SK-MEL-5 (cell line): ENCODE results near the gene RPP40. TPM values are rescaled to one million over a fixed set of nuclear protein-coding genes. Genes with fewer than 3 reads are reported as not detected.
"Not testable (repeated sequence)": the region's sequence is repeated elsewhere in the genome, so short reads cannot be mapped to it uniquely, and the experiment has no call there.

Experiments used
- DNase-seq: peaks from one replicate; pipeline ENCODE4 v3.0.0-alpha.2; 2016; ENCODE audit warnings: low read depth, low spot score
- in situ Hi-C: cut with HindIII; loops from 2 replicates; pipeline ENCODE4 v1.10.0; 2016; ENCODE audit warnings: low sequenced_read_pairs, high pct_unique_total_duplicates, low pct_unique_long_range_greater_than_20kb
- polyA plus RNA-seq, 2 experiments: library from polyadenylated mRNA; depleted of rRNA; stranded (reverse); fragments of >200 nt; gene quantifications; 2 replicates each; pipeline ENCODE4 v1.2.3, GENCODE V29; 2015
- total RNA-seq: library from RNA; depleted of rRNA; stranded (reverse); fragments of >200 nt; shearing (Covaris generic); gene quantifications from 2 replicates; pipeline ENCODE4 v1.2.3, GENCODE V29; 2014; rRNA removed

RPP40 gene
- total RNA-seq: 40.6 and 43.1 TPM in 2 replicates
- polyA plus RNA-seq (2015; cell fraction: cytosol; rRNA removed): 18.3 and 23.0 TPM in 2 replicates
- 10.5 and 15.6 TPM in 2 replicates for polyA plus RNA-seq (2015; cell fraction: nucleus; rRNA removed)

- peak; percentile 99 for DNase-seq
- in situ Hi-C loops: no loop called here
Observed at GRCh38 chr6:5003604-5004372, at the start of gene RPP40. Gene RPP40, minus strand, starts transcription at chr6:5004037. Its CDS starts 35 bp downstream, at chr6:5004002.

GRCh38 chr6:5053038-5053437 lies 49.2 kb upstream of the RPP40 start:
- no peak for DNase-seq
- in situ Hi-C loops: no loop called here

GRCh38 chr6:5051394-5051793 lies 47.6 kb upstream of the RPP40 start:
- no peak for DNase-seq
- in situ Hi-C loops: no loop called here

- in situ Hi-C loops: no loop called here
- DNase-seq: no peak
Observed at GRCh38 chr6:5050009-5050408, 46.2 kb upstream of the RPP40 start.

GRCh38 chr6:5046430-5046829 lies 42.6 kb upstream of the RPP40 start:
- in situ Hi-C loops: no loop called here
- no peak for DNase-seq

- no peak for DNase-seq
- in situ Hi-C loops: no loop called here
Observed at GRCh38 chr6:5045416-5045815, 41.6 kb upstream of the RPP40 start.

- DNase-seq: no peak
- in situ Hi-C loops: no loop called here
Observed at GRCh38 chr6:5044866-5045265, 41.0 kb upstream of the RPP40 start.

- DNase-seq: no peak
- in situ Hi-C loops: no loop called here
Observed at GRCh38 chr6:5042436-5042835, 38.6 kb upstream of the RPP40 start.

- in situ Hi-C loops: no loop called here
- DNase-seq: no peak
Observed at GRCh38 chr6:5041955-5042354, 38.1 kb upstream of the RPP40 start.

- peak; percentile 80 for DNase-seq
- in situ Hi-C loops: no loop called here
Observed at GRCh38 chr6:5036269-5036668, 32.4 kb upstream of the RPP40 start.

GRCh38 chr6:5034736-5035135 lies 30.9 kb upstream of the RPP40 start:
- in situ Hi-C loops: no loop called here
- DNase-seq: no peak

- in situ Hi-C loops: no loop called here
Observed at GRCh38 chr6:5034328-5034727, 30.5 kb upstream of the RPP40 start.

GRCh38 chr6:5033214-5033904 lies 29.5 kb upstream of the RPP40 start:
- in situ Hi-C loops, DNase-seq: not testable (repeated sequence)

More at GRCh38 chr6:5034328-5034727, 30.5 kb upstream of the RPP40 start:
- DNase-seq: peak; percentile 60

GRCh38 chr6:5032706-5033105 lies 28.9 kb upstream of the RPP40 start:
- DNase-seq, in situ Hi-C loops: not testable (repeated sequence)

GRCh38 chr6:5031150-5031549 lies 27.3 kb upstream of the RPP40 start:
- in situ Hi-C loops: no loop called here
- DNase-seq: no peak

- DNase-seq: peak; percentile 97
- in situ Hi-C loops: no loop called here
Observed at GRCh38 chr6:5030596-5031136, 26.8 kb upstream of the RPP40 start.

GRCh38 chr6:5029609-5030008 lies 25.8 kb upstream of the RPP40 start:
- DNase-seq: no peak
- in situ Hi-C loops: no loop called here

GRCh38 chr6:5028921-5029320 lies 25.1 kb upstream of the RPP40 start:
- DNase-seq: peak; percentile 70

More at GRCh38 chr6:5028921-5029320, 25.1 kb upstream of the RPP40 start:
- in situ Hi-C loops: no loop called here
